ENCODE measurements around the gene GIGYF2. TPM values are rescaled to one million over a fixed set of nuclear protein-coding genes. Genes with fewer than 3 reads are reported as not detected.

GIGYF2 gene
- polyA plus RNA-seq, 4 donors = 12.7 to 56.6 (median 19.9) TPM

GRCh38 chr2:232750135-232750671, 53.1 kb downstream of the GIGYF2 start:
- DNase-seq = no peak
- peaks cover 0 to 2% (median 0%) of the 10 kb centered on the region in 3 donors for H3K4me1 ChIP-seq (ENCODE audit: control insufficient read depth in 3 of 3, insufficient read depth in 2 of 3, low read depth in 1 of 3, low read length in 2 of 3)
- 82 to 85% (median 85%) methylated on average over 4 of the region's 4 CpGs for WGBS, 3 donors
- no peak overlapping the region for H3K4me3 ChIP-seq (ENCODE audit: low read depth in 1 of 3, low read length in 3 of 3)
- no peak for FAIRE-seq
- H3K36me3 ChIP-seq (ENCODE audit: control insufficient read depth in 3 of 3, insufficient read depth in 2 of 3, low read depth in 1 of 3, low read length in 3 of 3) = peaks cover 7 to 28% (median 13%) of the 10 kb centered on the region in 3 donors
- H3K27ac ChIP-seq (ENCODE audit: low read depth in 1 of 3, low read length in 2 of 3) = no peak overlapping the region
- H3K9me3 ChIP-seq (ENCODE audit: control insufficient read depth in 2 of 2, insufficient read depth in 1 of 2, low read depth in 1 of 2, low read length in 1 of 2) = no peaks in the 10 kb centered on the region
- no peaks in the 10 kb centered on the region for H3K27me3 ChIP-seq (ENCODE audit: control insufficient read depth in 3 of 3, insufficient read depth in 3 of 3, low read length in 3 of 3)

- 66 to 78% (median 73%) methylated on average over 2 of the region's 2 CpGs for WGBS, 3 donors
- H3K27ac ChIP-seq (ENCODE audit: low read depth in 1 of 3, low read length in 2 of 3) = no peak overlapping the region
- no peaks in the 10 kb centered on the region for H3K4me1 ChIP-seq (ENCODE audit: control insufficient read depth in 3 of 3, insufficient read depth in 2 of 3, low read depth in 1 of 3, low read length in 2 of 3)
- peaks cover 2 to 30% (median 2%) of the 10 kb centered on the region in 3 donors for H3K36me3 ChIP-seq (ENCODE audit: control insufficient read depth in 3 of 3, insufficient read depth in 2 of 3, low read depth in 1 of 3, low read length in 3 of 3)
- FAIRE-seq (no peak), DNase-seq (no peak)
- H3K4me3 ChIP-seq (ENCODE audit: low read depth in 1 of 3, low read length in 3 of 3) = no peak overlapping the region
- H3K27me3 ChIP-seq (ENCODE audit: control insufficient read depth in 3 of 3, insufficient read depth in 3 of 3, low read length in 3 of 3) = no peaks in the 10 kb centered on the region
- H3K9me3 ChIP-seq (ENCODE audit: control insufficient read depth in 2 of 2, insufficient read depth in 1 of 2, low read depth in 1 of 2, low read length in 1 of 2) = no peaks in the 10 kb centered on the region
Measured at GRCh38 chr2:232757905-232758304, 60.8 kb downstream of the GIGYF2 start.

GRCh38 chr2:232761301-232761907, 64.3 kb downstream of the GIGYF2 start:
- no peak overlapping the region for H3K4me3 ChIP-seq (ENCODE audit: low read depth in 1 of 3, low read length in 3 of 3)
- peak; percentile 63 to 73 for DNase-seq
- 21 to 52% (median 31%) methylated on average over 3 of the region's 3 CpGs for WGBS, 3 donors
- no peaks in the 10 kb centered on the region for H3K9me3 ChIP-seq (ENCODE audit: control insufficient read depth in 2 of 2, insufficient read depth in 1 of 2, low read depth in 1 of 2, low read length in 1 of 2)
- H3K4me1 ChIP-seq (ENCODE audit: control insufficient read depth in 3 of 3, insufficient read depth in 2 of 3, low read depth in 1 of 3, low read length in 2 of 3) = no peaks in the 10 kb centered on the region
- peaks cover 8 to 26% (median 9%) of the 10 kb centered on the region in 3 donors for H3K36me3 ChIP-seq (ENCODE audit: control insufficient read depth in 3 of 3, insufficient read depth in 2 of 3, low read depth in 1 of 3, low read length in 3 of 3)
- peak; percentile 64 for FAIRE-seq
- H3K27me3 ChIP-seq (ENCODE audit: control insufficient read depth in 3 of 3, insufficient read depth in 3 of 3, low read length in 3 of 3) = no peaks in the 10 kb centered on the region
- no peak overlapping the region for H3K27ac ChIP-seq (ENCODE audit: low read depth in 1 of 3, low read length in 2 of 3)

DNA sequence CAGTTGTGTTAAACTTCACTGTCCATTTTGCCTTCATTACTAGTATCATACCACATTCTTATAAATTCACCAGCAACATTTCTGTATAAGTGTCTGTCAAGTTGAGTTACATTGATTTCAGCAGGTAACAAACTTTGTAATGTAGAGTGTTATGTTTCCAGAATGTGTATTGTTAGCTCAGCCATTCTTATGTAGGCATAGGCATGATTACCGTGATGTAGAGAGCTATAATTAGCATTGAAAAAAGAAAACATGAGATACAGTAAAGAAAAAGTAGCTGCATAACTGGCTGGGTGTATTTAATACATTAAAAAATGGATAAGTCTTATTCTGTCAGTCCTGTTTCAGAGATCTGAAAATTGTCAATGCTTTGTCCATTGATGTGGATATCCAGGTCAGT, 70.7 kb downstream of the GIGYF2 start:
- Histone ChIP-seq H3K27ac (ENCODE audit: low read depth in 1 of 3, low read length in 2 of 3) (no peak overlapping the region), H3K4me1 (ENCODE audit: control insufficient read depth in 3 of 3, insufficient read depth in 2 of 3, low read depth in 1 of 3, low read length in 2 of 3) (peaks cover 0 to 2% (median 0%) of the 10 kb centered on the region in 3 donors), H3K27me3 (ENCODE audit: control insufficient read depth in 3 of 3, insufficient read depth in 3 of 3, low read length in 3 of 3) (no peaks in the 10 kb centered on the region), H3K4me3 (ENCODE audit: low read depth in 1 of 3, low read length in 3 of 3) (no peak overlapping the region), H3K9me3 (ENCODE audit: control insufficient read depth in 2 of 2, insufficient read depth in 1 of 2, low read depth in 1 of 2, low read length in 1 of 2) (no peaks in the 10 kb centered on the region), H3K36me3 (ENCODE audit: control insufficient read depth in 3 of 3, insufficient read depth in 2 of 3, low read depth in 1 of 3, low read length in 3 of 3) (peaks cover 14 to 23% (median 15%) of the 10 kb centered on the region in 3 donors)
- no peak for DNase-seq
- FAIRE-seq = no peak
- 95 to 97% (median 96%) methylated on average over 1 of the region's 1 CpG for WGBS, 3 donors

DNA sequence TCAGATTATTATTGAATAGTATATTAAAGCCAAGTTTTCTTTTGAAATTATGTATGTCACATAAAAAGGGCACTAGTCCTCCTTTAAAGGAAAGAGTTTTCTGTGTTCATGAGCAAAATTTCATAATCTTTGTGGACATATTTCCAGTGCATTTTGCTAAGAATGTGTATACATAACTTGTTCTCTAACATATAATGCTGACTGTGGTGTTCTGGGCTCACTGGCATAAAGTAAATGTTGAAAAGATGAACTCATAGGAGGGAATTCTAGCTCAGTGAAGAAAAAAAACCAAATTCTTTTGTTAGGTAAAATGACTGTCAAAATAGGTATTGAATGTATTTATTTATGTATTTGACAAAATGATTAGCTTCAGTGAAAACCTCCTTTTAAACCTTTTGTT, 73.1 kb downstream of the GIGYF2 start:
- Histone ChIP-seq H3K27me3 (ENCODE audit: control insufficient read depth in 3 of 3, insufficient read depth in 3 of 3, low read length in 3 of 3) (no peaks in the 10 kb centered on the region), H3K4me1 (ENCODE audit: control insufficient read depth in 3 of 3, insufficient read depth in 2 of 3, low read depth in 1 of 3, low read length in 2 of 3) (peaks cover 0 to 3% (median 2%) of the 10 kb centered on the region in 3 donors), H3K36me3 (ENCODE audit: control insufficient read depth in 3 of 3, insufficient read depth in 2 of 3, low read depth in 1 of 3, low read length in 3 of 3) (peaks cover 7 to 19% (median 11%) of the 10 kb centered on the region in 3 donors), H3K27ac (ENCODE audit: low read depth in 1 of 3, low read length in 2 of 3) (no peak overlapping the region), H3K9me3 (ENCODE audit: control insufficient read depth in 2 of 2, insufficient read depth in 1 of 2, low read depth in 1 of 2, low read length in 1 of 2) (no peaks in the 10 kb centered on the region), H3K4me3 (ENCODE audit: low read depth in 1 of 3, low read length in 3 of 3) (no peak overlapping the region)
- no peak for FAIRE-seq
- DNase-seq = no peak

GRCh38 chr2:232771870-232772269, 74.7 kb downstream of the GIGYF2 start:
- H3K36me3 ChIP-seq (ENCODE audit: control insufficient read depth in 3 of 3, insufficient read depth in 2 of 3, low read depth in 1 of 3, low read length in 3 of 3) = peaks cover 7 to 17% (median 9%) of the 10 kb centered on the region in 3 donors
- no peak overlapping the region for H3K27ac ChIP-seq (ENCODE audit: low read depth in 1 of 3, low read length in 2 of 3)
- DNase-seq (no peak), FAIRE-seq (no peak)
- H3K9me3 ChIP-seq (ENCODE audit: control insufficient read depth in 2 of 2, insufficient read depth in 1 of 2, low read depth in 1 of 2, low read length in 1 of 2) = no peaks in the 10 kb centered on the region
- H3K4me1 ChIP-seq (ENCODE audit: control insufficient read depth in 3 of 3, insufficient read depth in 2 of 3, low read depth in 1 of 3, low read length in 2 of 3) = peaks cover 0 to 3% (median 2%) of the 10 kb centered on the region in 3 donors
- WGBS, 3 donors = 93 to 100% (median 100%) methylated on average over 1 of the region's 1 CpG
- H3K4me3 ChIP-seq (ENCODE audit: low read depth in 1 of 3, low read length in 3 of 3) = no peak overlapping the region
- no peaks in the 10 kb centered on the region for H3K27me3 ChIP-seq (ENCODE audit: control insufficient read depth in 3 of 3, insufficient read depth in 3 of 3, low read length in 3 of 3)

GRCh38 chr2:232772531-232772930, 75.4 kb downstream of the GIGYF2 start:
- Histone ChIP-seq H3K27me3 (ENCODE audit: control insufficient read depth in 3 of 3, insufficient read depth in 3 of 3, low read length in 3 of 3) (no peaks in the 10 kb centered on the region), H3K36me3 (ENCODE audit: control insufficient read depth in 3 of 3, insufficient read depth in 2 of 3, low read depth in 1 of 3, low read length in 3 of 3) (peaks cover 7 to 17% (median 9%) of the 10 kb centered on the region in 3 donors), H3K27ac (ENCODE audit: low read depth in 1 of 3, low read length in 2 of 3) (peak overlapping the region in 2 of 3 donors; percentile 8 to 51), H3K9me3 (ENCODE audit: control insufficient read depth in 2 of 2, insufficient read depth in 1 of 2, low read depth in 1 of 2, low read length in 1 of 2) (no peaks in the 10 kb centered on the region), H3K4me1 (ENCODE audit: control insufficient read depth in 3 of 3, insufficient read depth in 2 of 3, low read depth in 1 of 3, low read length in 2 of 3) (peaks cover 0 to 3% (median 2%) of the 10 kb centered on the region in 3 donors), H3K4me3 (ENCODE audit: low read depth in 1 of 3, low read length in 3 of 3) (no peak overlapping the region)
- FAIRE-seq (no peak), DNase-seq (peak in 1 of 2 donors; percentile 28)
- 54 to 78% (median 77%) methylated on average over 2 of the region's 2 CpGs for WGBS, 3 donors

DNA sequence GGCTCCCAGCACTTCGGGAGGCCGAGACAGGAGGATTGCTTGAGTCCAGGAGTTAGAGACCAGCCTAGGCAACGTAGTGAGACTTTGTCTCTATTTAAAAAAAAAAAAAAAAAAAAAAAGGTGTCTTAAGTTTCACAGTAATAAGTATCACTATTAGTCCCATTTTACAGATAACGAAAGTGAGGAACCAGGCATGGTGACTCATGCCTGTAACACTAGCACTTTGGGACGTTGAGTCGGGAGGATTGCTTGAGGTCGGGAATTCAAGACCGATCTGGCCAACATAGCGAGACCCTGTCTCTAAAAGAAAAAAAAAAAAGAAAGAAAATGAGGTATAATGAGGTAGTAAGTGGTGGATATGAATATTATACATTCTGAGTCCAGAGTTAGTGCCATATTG, 76.7 kb downstream of the GIGYF2 start:
- Histone ChIP-seq H3K9me3 (ENCODE audit: control insufficient read depth in 2 of 2, insufficient read depth in 1 of 2, low read depth in 1 of 2, low read length in 1 of 2) (no peaks in the 10 kb centered on the region), H3K4me3 (ENCODE audit: low read depth in 1 of 3, low read length in 3 of 3) (peak overlapping the region in 1 of 3 donors; percentile 44), H3K36me3 (ENCODE audit: control insufficient read depth in 3 of 3, insufficient read depth in 2 of 3, low read depth in 1 of 3, low read length in 3 of 3) (peaks cover 4 to 17% (median 5%) of the 10 kb centered on the region in 3 donors), H3K4me1 (ENCODE audit: control insufficient read depth in 3 of 3, insufficient read depth in 2 of 3, low read depth in 1 of 3, low read length in 2 of 3) (peaks cover 0 to 11% (median 5%) of the 10 kb centered on the region in 3 donors), H3K27ac (ENCODE audit: low read depth in 1 of 3, low read length in 2 of 3) (peak overlapping the region in 1 of 3 donors; percentile 79), H3K27me3 (ENCODE audit: control insufficient read depth in 3 of 3, insufficient read depth in 3 of 3, low read length in 3 of 3) (no peaks in the 10 kb centered on the region)
- no peak for DNase-seq
- WGBS, 3 donors = 77 to 89% (median 87%) methylated on average over 9 of the region's 9 CpGs
- no peak for FAIRE-seq
